Measurements from ENCODE around the gene WDR46. TPM values are rescaled to one million over a fixed set of nuclear protein-coding genes. Genes with fewer than 3 reads are reported as not detected.
A peak's percentile ranks its signal among the peaks of the same experiment; 100 is the strongest.

WDR46 gene
- total RNA-seq, 6 experiments from 2014 or later = 71.0 to 89.9 (median 74.6) TPM

DNA sequence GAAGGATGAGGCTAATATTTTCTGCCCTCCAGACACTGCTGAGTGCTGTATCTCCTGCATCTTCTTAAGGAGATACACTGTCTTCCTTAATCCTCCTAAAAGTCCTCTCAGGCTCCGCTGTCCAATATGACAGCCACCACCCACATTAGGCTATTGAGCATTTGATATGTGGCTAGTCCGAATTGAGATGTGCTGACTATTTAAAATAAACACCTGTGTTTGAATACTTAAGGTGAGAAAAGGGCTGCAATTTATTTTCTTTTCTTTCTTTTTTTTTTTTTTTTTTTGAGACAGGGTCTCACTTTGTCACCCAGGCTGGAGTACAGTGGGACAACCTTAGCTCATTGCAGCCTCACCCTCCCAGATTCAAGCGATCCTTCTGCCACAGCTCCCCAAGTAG, 12.8 kb upstream of the WDR46 start:
- Mint-ChIP-seq H3K4me1 (ENCODE audit: low read depth) (peaks cover 27% of the 10 kb centered on the region), H3K9me3 (peaks cover 4% of the 10 kb centered on the region), H3K4me3 (no peak overlapping the region), H3K27me3 (ENCODE audit: insufficient read depth) (peaks cover 17% of the 10 kb centered on the region), H3K27ac (no peak overlapping the region; the same call in 1 of the 2 replicates), H3K36me3 (ENCODE audit: low read depth) (0 out of 2 replicates have a peak, but pooled peaks cover 9% of the 10 kb centered on the region)
- no peak for DNase-seq
- TF ChIP-seq CTCF (IDR thresholded peaks at IDR 0.05) = no peak

- Mint-ChIP-seq H3K4me3 (peak overlapping the region; percentile 99), H3K27ac (peak overlapping the region; percentile 99), H3K9me3 (peaks cover 4% of the 10 kb centered on the region), H3K36me3 (ENCODE audit: low read depth) (peaks cover 13% of the 10 kb centered on the region; the same call in 1 of the 2 replicates), H3K4me1 (ENCODE audit: low read depth) (peaks cover 31% of the 10 kb centered on the region), H3K27me3 (ENCODE audit: insufficient read depth) (peaks cover 17% of the 10 kb centered on the region)
- TF ChIP-seq CTCF (IDR thresholded peaks at IDR 0.05) = peak; percentile 87
- peak; percentile 90 for DNase-seq
These were observed 10.4 kb upstream of the WDR46 start for GRCh38 chr6:33299237-33299944.

DNA sequence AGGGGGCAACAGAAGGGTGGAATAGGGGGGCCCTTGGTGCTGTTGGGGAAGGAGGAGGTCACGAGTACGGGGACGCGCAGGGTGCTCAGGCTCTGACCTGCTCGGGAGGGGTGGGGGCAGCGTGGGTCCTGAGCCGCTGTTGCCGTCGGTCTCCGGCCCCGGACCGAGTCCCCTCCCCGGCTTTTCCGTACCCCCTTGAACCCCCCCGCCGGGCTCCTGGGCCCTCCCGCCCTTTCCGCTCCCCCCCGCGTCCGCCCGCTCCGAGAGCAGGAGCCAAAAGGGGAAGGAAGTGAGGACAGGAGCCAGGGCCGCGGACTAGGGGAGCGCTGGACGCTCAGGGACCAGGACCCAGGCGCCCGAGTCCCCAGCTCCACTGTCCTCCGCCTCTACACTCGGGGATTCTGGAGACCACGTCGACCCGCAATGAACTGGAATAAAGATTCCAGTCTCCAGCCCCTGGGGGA, 9.8 kb upstream of the WDR46 start, which contains the start of gene RGL2:
Gene RGL2, minus strand, starts transcription at position 170 of the 464 bp plus-strand sequence. CDS start 332 bp downstream, outside the sequence.
- peaks cover 13% of the 10 kb centered on the region; the same call in 1 of the 2 replicates for H3K36me3 Mint-ChIP-seq (ENCODE audit: low read depth)
- H3K4me3 Mint-ChIP-seq = peak within 1 kb of the TSS; percentile 99
- H3K27me3 Mint-ChIP-seq (ENCODE audit: insufficient read depth) = peaks cover 17% of the 10 kb centered on the region
- H3K9me3 Mint-ChIP-seq = peaks cover 4% of the 10 kb centered on the region
- H3K4me1 Mint-ChIP-seq (ENCODE audit: low read depth) = peaks cover 31% of the 10 kb centered on the region
- DNase-seq = no peak
- H3K27ac Mint-ChIP-seq = peak within 1 kb of the TSS; percentile 99
- TF ChIP-seq CTCF (IDR thresholded peaks at IDR 0.05) = no peak

- peaks cover 31% of the 10 kb centered on the region for H3K4me1 Mint-ChIP-seq (ENCODE audit: low read depth)
- peaks cover 13% of the 10 kb centered on the region; the same call in 1 of the 2 replicates for H3K36me3 Mint-ChIP-seq (ENCODE audit: low read depth)
- peak; percentile 41 for TF ChIP-seq CTCF (IDR thresholded peaks at IDR 0.05)
- H3K27me3 Mint-ChIP-seq (ENCODE audit: insufficient read depth) = peaks cover 17% of the 10 kb centered on the region
- H3K9me3 Mint-ChIP-seq = peaks cover 4% of the 10 kb centered on the region
- DNase-seq = peak; percentile 91
- peak overlapping the region; percentile 99 for H3K27ac Mint-ChIP-seq
- H3K4me3 Mint-ChIP-seq = peak overlapping the region; percentile 99
These were observed 9.1 kb upstream of the WDR46 start for GRCh38 chr6:33297956-33298772.

GRCh38 chr6:33297406-33297955, 8.4 kb upstream of the WDR46 start:
- Mint-ChIP-seq H3K27ac (peak overlapping the region; percentile 99), H3K4me1 (ENCODE audit: low read depth) (peaks cover 31% of the 10 kb centered on the region), H3K9me3 (peaks cover 4% of the 10 kb centered on the region), H3K27me3 (ENCODE audit: insufficient read depth) (peaks cover 17% of the 10 kb centered on the region), H3K36me3 (ENCODE audit: low read depth) (peaks cover 13% of the 10 kb centered on the region; the same call in 1 of the 2 replicates), H3K4me3 (peak overlapping the region; percentile 99)
- no peak for DNase-seq
- no peak for TF ChIP-seq CTCF (IDR thresholded peaks at IDR 0.05)

Measured in HFFc6 (cell line).